GM12874 (cell line): ENCODE measurements around the gene VAV2.

Experiments used
- TF ChIP-seq, protein P1 (sequence below): IDR thresholded peaks from 2 replicates; pipeline ENCODE4 v1.5.1; 2011; ENCODE audit warnings: low read depth, mild to moderate bottlenecking, control low read depth, low read length, moderate library complexity; ENCODE audit not compliant: insufficient read depth

The VAV2 gene

DNA sequence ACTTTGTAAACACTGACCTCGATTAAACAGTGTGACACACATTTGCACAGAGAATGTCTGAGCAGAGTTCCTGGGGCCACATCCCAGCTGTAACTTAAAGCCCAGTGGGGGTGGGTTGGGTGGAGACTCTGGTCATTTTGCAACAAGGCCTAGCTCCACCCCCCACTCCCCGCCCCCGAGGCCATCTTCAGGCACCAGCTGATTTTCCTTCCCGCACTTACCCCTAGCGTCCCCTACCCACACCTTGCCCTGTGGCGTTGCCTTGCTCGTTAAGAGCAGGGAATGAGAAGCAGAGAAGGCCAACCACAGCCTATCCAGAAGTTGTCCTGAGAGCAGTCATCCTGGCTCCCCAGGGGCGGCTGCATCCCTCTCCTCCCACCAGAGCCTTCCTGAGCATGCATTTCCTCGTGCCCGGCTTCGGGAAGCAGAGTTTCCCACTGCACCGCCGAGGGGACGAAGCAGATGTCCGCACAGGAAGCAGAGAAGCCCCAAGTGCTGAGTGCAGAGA lies 152.2 kb downstream of the VAV2 start:
- TF ChIP-seq, protein P1, sequence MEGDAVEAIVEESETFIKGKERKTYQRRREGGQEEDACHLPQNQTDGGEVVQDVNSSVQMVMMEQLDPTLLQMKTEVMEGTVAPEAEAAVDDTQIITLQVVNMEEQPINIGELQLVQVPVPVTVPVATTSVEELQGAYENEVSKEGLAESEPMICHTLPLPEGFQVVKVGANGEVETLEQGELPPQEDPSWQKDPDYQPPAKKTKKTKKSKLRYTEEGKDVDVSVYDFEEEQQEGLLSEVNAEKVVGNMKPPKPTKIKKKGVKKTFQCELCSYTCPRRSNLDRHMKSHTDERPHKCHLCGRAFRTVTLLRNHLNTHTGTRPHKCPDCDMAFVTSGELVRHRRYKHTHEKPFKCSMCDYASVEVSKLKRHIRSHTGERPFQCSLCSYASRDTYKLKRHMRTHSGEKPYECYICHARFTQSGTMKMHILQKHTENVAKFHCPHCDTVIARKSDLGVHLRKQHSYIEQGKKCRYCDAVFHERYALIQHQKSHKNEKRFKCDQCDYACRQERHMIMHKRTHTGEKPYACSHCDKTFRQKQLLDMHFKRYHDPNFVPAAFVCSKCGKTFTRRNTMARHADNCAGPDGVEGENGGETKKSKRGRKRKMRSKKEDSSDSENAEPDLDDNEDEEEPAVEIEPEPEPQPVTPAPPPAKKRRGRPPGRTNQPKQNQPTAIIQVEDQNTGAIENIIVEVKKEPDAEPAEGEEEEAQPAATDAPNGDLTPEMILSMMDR = no peak

DNA sequence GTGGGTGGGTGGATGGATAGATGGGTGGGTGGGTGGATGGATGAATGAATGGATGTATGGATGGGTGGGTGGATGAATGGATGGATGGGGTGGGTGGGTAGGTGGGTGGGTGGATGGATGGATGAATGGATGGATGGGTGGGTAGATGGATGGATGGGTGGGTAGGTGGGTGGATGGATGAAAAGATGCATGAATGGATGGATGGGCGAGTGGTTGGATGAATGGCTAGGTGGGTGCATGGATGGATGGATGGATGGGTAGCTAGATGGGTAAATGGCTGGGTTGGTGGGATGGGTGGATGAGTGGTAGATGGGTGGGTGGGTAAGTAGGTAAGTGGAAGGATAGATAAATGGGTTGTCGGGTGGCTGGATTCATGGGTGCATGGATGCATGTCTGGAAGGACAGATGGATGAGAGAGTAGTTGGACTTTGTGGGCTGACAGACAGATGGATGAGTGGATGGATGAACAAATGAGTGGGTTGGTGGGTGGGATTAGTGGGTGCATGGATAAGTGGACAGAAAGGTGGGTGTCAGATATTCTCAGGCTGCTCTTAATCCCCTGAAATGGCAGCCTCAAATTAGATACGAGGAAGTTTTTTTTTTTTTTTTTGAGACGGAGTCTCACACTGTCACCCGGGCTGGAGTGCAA lies 153.1 kb downstream of the VAV2 start:
- TF ChIP-seq, protein P1 = no peak

- TF ChIP-seq, protein P1 = no peak
These were observed 154.2 kb downstream of the VAV2 start for GRCh38 chr9:133837627-133838597.

- TF ChIP-seq, protein P1 = no peak
These were observed 155.3 kb downstream of the VAV2 start for GRCh38 chr9:133836818-133837217.

DNA sequence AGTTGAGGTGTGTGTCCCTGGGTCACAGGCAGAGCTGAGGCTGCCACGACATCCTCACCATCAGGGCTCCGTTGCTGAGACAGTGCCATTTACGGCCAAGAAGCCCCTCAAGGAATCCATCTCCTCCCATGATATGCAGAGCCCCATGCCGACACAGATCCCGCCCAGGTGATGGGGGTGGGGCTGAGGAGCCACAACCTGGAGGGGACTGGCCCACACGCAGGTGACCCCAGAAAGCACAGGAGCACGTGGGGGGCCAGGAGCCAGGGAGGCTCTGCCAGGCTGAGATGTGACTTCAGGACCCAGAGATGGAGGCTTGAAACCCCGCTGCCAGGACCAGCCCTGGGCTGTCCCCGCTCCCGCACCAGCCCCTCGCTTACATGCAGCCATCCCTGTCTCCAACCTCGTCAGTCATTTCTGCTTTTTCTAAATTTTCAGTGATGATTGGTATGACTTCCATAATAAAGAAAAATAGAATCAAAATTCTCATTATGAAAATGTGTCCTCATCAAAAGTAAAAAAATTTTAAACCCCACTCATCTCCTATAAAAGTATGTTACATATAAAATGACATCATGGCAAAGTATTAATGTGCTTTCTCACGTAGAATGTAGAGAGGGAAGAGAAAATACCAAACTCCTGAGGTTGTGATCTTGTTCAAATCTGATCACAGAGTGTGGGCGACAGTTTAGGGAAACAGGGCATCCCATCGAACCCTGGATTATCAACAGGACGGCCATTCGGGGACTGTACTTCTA lies 155.9 kb downstream of the VAV2 start:
- TF ChIP-seq, protein P1 = no peak

GRCh38 chr9:133835262-133835901 lies 156.7 kb downstream of the VAV2 start:
- TF ChIP-seq, protein P1 = no peak
